ENCODE measurements around the gene TMEM185B. TPM values are rescaled to one million over a fixed set of nuclear protein-coding genes. Genes with fewer than 3 reads are reported as not detected.

The TMEM185B gene
- total and polyA plus RNA-seq, 8 donors = 2.8 to 13.5 (median 8.6) TPM

- TF ChIP-seq CTCF (IDR thresholded peaks at IDR 0.05) = no peak
- ATAC-seq (peak; percentile 73 to 82 (median 78)), FAIRE-seq (no peak), DNase-seq (peak in 4 of 6 donors; percentile 46 to 66 (median 56))
- no peak overlapping the region for H3K4me3 ChIP-seq
- H3K27ac ChIP-seq = no peak overlapping the region
- intact Hi-C loops (cut with DNase I) = no loop called here
- 40% methylated on average over 22 of the region's 22 CpGs for WGBS, 2 donors
- no peaks in the 10 kb centered on the region for H3K27me3 ChIP-seq
- no peaks in the 10 kb centered on the region for H3K4me1 ChIP-seq
- H3K9me3 ChIP-seq = no peaks in the 10 kb centered on the region
- no peaks in the 10 kb centered on the region for H3K36me3 ChIP-seq
Measured at GRCh38 chr2:120239488-120240287, 16.5 kb upstream of the TMEM185B start.

DNA sequence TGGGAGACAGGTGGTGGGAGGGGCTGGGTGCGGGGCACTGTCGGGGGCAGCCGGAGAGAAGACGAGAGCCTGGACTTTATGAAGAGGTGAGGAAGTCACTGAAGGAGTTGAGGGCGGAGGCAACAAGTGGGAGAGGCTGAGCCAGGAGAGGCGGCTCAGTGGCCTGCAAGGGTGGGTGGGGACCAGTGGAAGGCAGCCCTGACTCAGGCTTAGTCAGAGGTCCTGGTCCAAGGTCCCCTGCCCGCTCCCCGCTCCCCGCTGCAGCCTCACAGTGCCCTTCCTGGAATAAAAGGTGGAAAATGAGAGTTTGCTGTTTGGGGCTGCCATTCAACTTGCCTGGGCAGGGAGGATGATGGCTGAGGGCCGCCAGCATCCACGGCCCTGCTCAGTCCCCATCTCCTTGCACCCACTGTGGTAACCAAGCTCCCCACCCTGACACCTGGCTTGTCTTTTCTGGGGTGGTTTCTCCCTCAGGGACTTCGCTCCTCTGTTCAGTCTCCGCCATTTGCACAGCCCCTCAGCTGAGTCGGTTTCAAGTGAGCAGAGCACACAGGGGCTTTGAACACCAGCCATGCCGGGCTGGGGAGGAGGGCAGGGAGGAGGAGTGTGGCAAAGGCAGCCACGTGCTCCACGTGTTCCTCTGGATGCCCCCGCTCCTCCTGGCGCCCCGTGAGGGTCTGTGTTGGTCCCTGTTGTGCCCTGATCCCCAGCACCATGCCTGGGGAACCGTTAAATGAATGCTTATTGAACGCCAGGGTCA is 15.7 kb upstream of the TMEM185B start:
- TF ChIP-seq CTCF (IDR thresholded peaks at IDR 0.05) = no peak
- intact Hi-C loops (cut with DNase I) = no loop called here
- 80 to 81% methylated on average over 21 to 22 of the region's 22 CpGs for WGBS, 2 donors
- no peaks in the 10 kb centered on the region for H3K9me3 ChIP-seq
- no peak overlapping the region for H3K27ac ChIP-seq
- no peaks in the 10 kb centered on the region for H3K36me3 ChIP-seq
- H3K27me3 ChIP-seq = no peaks in the 10 kb centered on the region
- no peak overlapping the region for H3K4me3 ChIP-seq
- H3K4me1 ChIP-seq = no peaks in the 10 kb centered on the region
- FAIRE-seq (no peak), ATAC-seq (peak in 3 of 4 donors; percentile 54 to 71 (median 65)), DNase-seq (peak in 1 of 6 donors; percentile 50)

GRCh38 chr2:120237491-120237902 is 14.3 kb upstream of the TMEM185B start:
- intact Hi-C loops (cut with DNase I) = no loop called here
- no peak for TF ChIP-seq CTCF (IDR thresholded peaks at IDR 0.05)
- no peak for FAIRE-seq

DNA sequence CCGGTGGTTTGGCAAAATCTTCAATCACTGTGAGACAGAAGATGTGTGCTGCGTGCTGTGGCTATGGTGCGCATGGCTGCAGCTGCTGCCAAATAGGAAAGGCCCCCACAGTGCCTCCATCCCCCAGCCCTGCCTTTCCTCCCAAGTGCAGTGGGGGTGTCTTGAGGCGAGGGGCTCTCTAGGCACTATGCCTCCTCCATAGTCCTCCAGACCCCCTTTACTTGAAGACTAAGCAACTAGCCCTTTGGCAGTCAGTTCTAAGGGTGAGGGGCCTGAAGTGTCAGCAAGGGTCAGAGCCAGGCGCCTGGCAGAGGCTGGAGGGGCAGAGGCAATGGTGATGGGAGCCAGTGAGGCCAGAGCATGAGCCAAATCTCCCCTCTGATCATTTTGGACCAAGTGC is 13.6 kb upstream of the TMEM185B start:
- no peaks in the 10 kb centered on the region for H3K4me1 ChIP-seq
- H3K4me3 ChIP-seq = no peak overlapping the region
- FAIRE-seq (no peak), DNase-seq (peak in 1 of 6 donors; percentile 24), ATAC-seq (no peak)
- 82 to 86% methylated on average over 5 of the region's 5 CpGs for WGBS, 2 donors
- intact Hi-C loops (cut with DNase I) = no loop called here
- H3K27me3 ChIP-seq = no peaks in the 10 kb centered on the region
- TF ChIP-seq CTCF (IDR thresholded peaks at IDR 0.05) = no peak
- no peaks in the 10 kb centered on the region for H3K36me3 ChIP-seq
- no peak overlapping the region for H3K27ac ChIP-seq
- no peaks in the 10 kb centered on the region for H3K9me3 ChIP-seq

More at GRCh38 chr2:120237491-120237902, 14.3 kb upstream of the TMEM185B start:
- DNase-seq (peak in 1 of 6 donors; percentile 39), ATAC-seq (peak in 2 of 4 donors; percentile 21 to 32)
- Histone ChIP-seq H3K4me1 (no peaks in the 10 kb centered on the region), H3K9me3 (no peaks in the 10 kb centered on the region), H3K4me3 (no peak overlapping the region), H3K27me3 (no peaks in the 10 kb centered on the region), H3K27ac (no peak overlapping the region), H3K36me3 (no peaks in the 10 kb centered on the region)
- WGBS, 2 donors = 80 to 82% methylated on average over 10 of the region's 10 CpGs
